CD4-positive, alpha-beta memory T cell (primary cell): ENCODE results near the gene NSD1. TPM values are rescaled to one million over a fixed set of nuclear protein-coding genes. Genes with fewer than 3 reads are reported as not detected.
A peak's percentile ranks its signal among the peaks of the same experiment; 100 is the strongest.

ENCODE experiments used
- CTCF ChIA-PET: fragments of 350-600 bp; sonication (Branson Sonifier 250); formaldehyde crosslinking; loops from one replicate; lab custom pipeline; 2021; ENCODE audit warnings: inconsistent platforms; ENCODE audit not compliant: partially characterized antibody; lab: Charles Lee
- POLR2A ChIA-PET: fragments of 350-600 bp; sonication (Branson Sonifier 250); formaldehyde crosslinking; loops from one replicate; lab custom pipeline; 2021; ENCODE audit not compliant: partially characterized antibody; lab: Charles Lee
- DNase-seq, 5 donors: peaks; one replicate each; pipeline versions ENCODE4 v3.0.0 to v3.0.0-alpha.2; 2020 to 2022; ENCODE audit warnings: mixed read lengths in 1 of 5
- H3K27ac ChIP-seq: one replicate; pipeline ENCODE4 v1.7.0; 2013; ENCODE audit warnings: low read depth, low read length
- H3K27me3 ChIP-seq: 2 replicates; pipeline ENCODE4 v1.7.0; 2013; ENCODE audit warnings: mild to moderate bottlenecking, low read length, moderate library complexity; ENCODE audit not compliant: insufficient read depth
- H3K36me3 ChIP-seq: 2 replicates; pipeline ENCODE4 v1.7.0; 2013; ENCODE audit warnings: mild to moderate bottlenecking, low read length, moderate library complexity; ENCODE audit not compliant: insufficient read depth
- H3K4me1 ChIP-seq: 2 replicates; pipeline ENCODE4 v1.7.0; 2013; ENCODE audit warnings: mild to moderate bottlenecking, low read length, moderate library complexity; ENCODE audit not compliant: insufficient read depth
- H3K4me3 ChIP-seq, 2 donors: one replicate each; pipeline ENCODE4 v1.7.0; 2013; ENCODE audit warnings: low read length in 2 of 2, mild to moderate bottlenecking in 1 of 2
- H3K9me3 ChIP-seq, 2 donors: one replicate each; pipeline ENCODE4 v1.7.0; 2013; ENCODE audit warnings: low read length in 2 of 2, control low read depth in 1 of 2; ENCODE audit not compliant: control insufficient read depth in 1 of 2
- H3K27ac Mint-ChIP-seq, 7 donors: one replicate each; pipeline ENCODE4 v1.8.0; 2020 to 2021; ENCODE audit warnings: mixed read lengths in 7 of 7, mild to moderate bottlenecking in 6 of 7, inconsistent platforms in 3 of 7, moderate library complexity in 3 of 7
- H3K27me3 Mint-ChIP-seq, 2 donors: one replicate each; pipeline ENCODE4 v1.8.0; 2020 to 2021; ENCODE audit warnings: mixed read lengths in 2 of 2
- H3K36me3 Mint-ChIP-seq, 2 donors: one replicate each; pipeline ENCODE4 v1.8.0; 2020 to 2021; ENCODE audit warnings: mixed read lengths in 2 of 2, inconsistent platforms in 1 of 2, mild to moderate bottlenecking in 1 of 2
- H3K4me1 Mint-ChIP-seq, 4 donors: one replicate each; pipeline ENCODE4 v1.8.0; 2020 to 2021; ENCODE audit warnings: mixed read lengths in 4 of 4, mild to moderate bottlenecking in 1 of 4
- H3K4me3 Mint-ChIP-seq, 8 donors: one replicate each; pipeline ENCODE4 v1.8.0; 2020 to 2021; ENCODE audit warnings: mixed read lengths in 8 of 8, mild to moderate bottlenecking in 7 of 8, moderate library complexity in 6 of 8, inconsistent platforms in 3 of 8
- H3K9me3 Mint-ChIP-seq, 8 donors: one replicate each; pipeline ENCODE4 v1.8.0; 2020 to 2021; ENCODE audit warnings: mixed read lengths in 8 of 8, mild to moderate bottlenecking in 5 of 8, inconsistent platforms in 3 of 8, moderate library complexity in 1 of 8
- intact Hi-C: fragments of 100-400 bp; cut with micrococcal nuclease; formaldehyde crosslinking; loops from one replicate; pipeline ENCODE4 v1.15.1; 2023
- polyA plus RNA-seq, 2 donors: library from polyadenylated mRNA; unstranded; fragments of 300-500 nt; fragmentation: Illumina TruSeq; gene quantifications; one replicate each; pipeline ENCODE4 v1.2.3, GENCODE V29; 2021
- total RNA-seq, 2 experiments: library from RNA; stranded (reverse); gene quantifications; one replicate each; pipeline ENCODE4 v1.2.3, GENCODE V29; 2021

The NSD1 gene
- total and polyA plus RNA-seq, 4 experiments from 2014 or later: 14.3 to 122 (median 90.0) TPM

DNA sequence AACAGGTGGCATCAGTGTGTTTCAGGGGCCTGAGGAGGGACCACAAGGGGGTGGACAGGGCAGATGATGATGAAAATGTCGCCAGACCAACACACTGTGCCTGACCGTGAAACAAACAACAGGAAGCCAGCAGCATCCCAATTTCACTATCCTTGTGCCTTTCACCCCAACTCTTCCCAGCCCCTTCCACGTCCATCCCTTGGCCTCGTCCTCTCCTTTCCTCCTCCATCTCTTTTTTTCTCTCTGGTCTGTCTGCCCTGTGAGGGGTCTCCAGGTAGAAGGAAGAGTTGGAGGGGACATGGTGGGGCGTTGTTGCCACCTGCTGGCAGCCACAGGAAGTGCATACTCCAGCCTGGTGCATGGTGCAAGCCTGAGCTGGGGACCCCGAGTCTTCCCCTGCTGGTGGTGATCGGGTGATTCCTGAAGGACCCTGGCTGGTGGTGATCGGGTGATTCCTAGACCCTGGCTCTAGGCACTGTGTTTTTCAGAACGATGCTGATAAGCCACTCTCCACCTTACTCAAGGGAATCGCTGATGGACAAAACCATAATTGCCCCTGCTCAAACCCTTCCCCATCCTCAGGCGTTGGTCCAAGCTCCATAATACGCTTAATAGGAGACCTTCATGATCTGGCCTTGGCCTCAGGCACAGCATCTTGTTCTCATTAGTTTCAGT is 21.7 kb upstream of the NSD1 start:
- no peaks in the 10 kb centered on the region for H3K9me3 ChIP-seq
- Mint-ChIP-seq H3K9me3 (no peaks in the 10 kb centered on the region), H3K27me3 (peaks cover 0 to 3% of the 10 kb centered on the region in 2 donors), H3K4me1 (peaks cover 8 to 19% (median 15%) of the 10 kb centered on the region in 4 donors), H3K27ac (peak overlapping the region in 3 of 7 donors; percentile 47 to 60 (median 57)), H3K36me3 (no peaks in the 10 kb centered on the region), H3K4me3 (peak overlapping the region in 1 of 8 donors; percentile 55)
- no peak overlapping the region for H3K27ac ChIP-seq
- no peaks in the 10 kb centered on the region for H3K36me3 ChIP-seq
- POLR2A ChIA-PET: interaction anchor here (1.0 to 8.3 kb wide), 2 partner anchors 23 to 191 kb away, joined by 4 to 68 read pairs; partner anchors contain the start of genes NSD1, PRELID1 and RAB24
- peak; percentile 37 to 63 (median 49) for DNase-seq
- H3K4me3 ChIP-seq: no peak overlapping the region
- H3K27me3 ChIP-seq: no peaks in the 10 kb centered on the region
- CTCF ChIA-PET: interaction anchor here (0.7 to 7.4 kb wide), 28 partner anchors 9 to 1382 kb away, joined by 3 to 93 read pairs (median 10); partner anchors contain the start of genes FGFR4 and NSD1
- H3K4me1 ChIP-seq: peaks cover 20% of the 10 kb centered on the region
- intact Hi-C loops: loop anchor here (1.0 to 5.0 kb wide), 4 partner anchors 40 to 451 kb away; no protein-coding TSS in a partner anchor

DNA sequence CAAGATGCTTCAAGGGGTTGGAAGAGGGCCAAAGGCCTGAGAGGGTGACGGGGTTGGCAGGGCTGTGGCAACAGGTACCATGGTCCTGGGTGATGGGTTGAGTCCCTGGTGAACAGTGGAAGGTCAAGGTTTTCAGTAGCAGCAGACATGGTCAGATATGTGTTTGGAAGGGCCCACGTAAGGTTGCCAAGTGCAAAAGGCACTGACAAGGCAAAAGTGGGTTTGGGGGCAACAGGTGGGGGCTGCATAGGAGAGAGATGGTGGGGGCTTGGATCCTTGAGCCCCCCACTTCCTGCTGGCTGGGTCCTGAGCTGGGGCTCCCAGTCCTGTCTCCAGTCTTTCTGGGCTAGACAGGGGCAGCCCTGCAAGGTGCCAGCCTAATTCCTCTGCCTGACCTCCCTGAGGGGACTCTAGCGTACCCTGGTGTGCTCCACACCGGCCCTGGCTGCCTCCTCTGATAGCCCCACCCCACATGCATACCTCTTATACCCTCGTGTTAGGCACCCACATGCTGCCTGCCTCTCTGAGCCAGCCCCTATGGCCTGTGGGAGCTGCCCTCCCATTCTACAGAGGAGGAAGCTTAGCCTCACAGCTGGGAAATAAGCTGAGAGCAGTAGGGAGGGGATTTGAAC is 20.9 kb upstream of the NSD1 start:
- Mint-ChIP-seq H3K4me3 (no peak overlapping the region), H3K36me3 (no peaks in the 10 kb centered on the region), H3K27ac (peak overlapping the region in 1 of 7 donors; percentile 30), H3K27me3 (no peaks in the 10 kb centered on the region), H3K4me1 (peaks cover 11 to 25% (median 17%) of the 10 kb centered on the region in 4 donors), H3K9me3 (no peaks in the 10 kb centered on the region)
- Histone ChIP-seq H3K4me1 (peaks cover 26% of the 10 kb centered on the region), H3K36me3 (no peaks in the 10 kb centered on the region), H3K27ac (no peak overlapping the region), H3K9me3 (no peaks in the 10 kb centered on the region), H3K27me3 (no peaks in the 10 kb centered on the region), H3K4me3 (no peak overlapping the region)
- ChIA-PET POLR2A (interaction anchor here (1.0 to 8.3 kb wide), 2 partner anchors 22 to 191 kb away, joined by 4 to 68 read pairs; partner anchors contain the start of genes NSD1, PRELID1 and RAB24), CTCF (interaction anchor here (0.7 to 7.4 kb wide), 48 partner anchors 9 to 1383 kb away, joined by 3 to 93 read pairs (median 6); partner anchors contain the start of genes FGFR4, NSD1, PRELID1 and RAB24)
- no peak for DNase-seq
- intact Hi-C loops: loop anchor here (1.0 to 5.0 kb wide), 4 partner anchors 40 to 452 kb away; no protein-coding TSS in a partner anchor

DNA sequence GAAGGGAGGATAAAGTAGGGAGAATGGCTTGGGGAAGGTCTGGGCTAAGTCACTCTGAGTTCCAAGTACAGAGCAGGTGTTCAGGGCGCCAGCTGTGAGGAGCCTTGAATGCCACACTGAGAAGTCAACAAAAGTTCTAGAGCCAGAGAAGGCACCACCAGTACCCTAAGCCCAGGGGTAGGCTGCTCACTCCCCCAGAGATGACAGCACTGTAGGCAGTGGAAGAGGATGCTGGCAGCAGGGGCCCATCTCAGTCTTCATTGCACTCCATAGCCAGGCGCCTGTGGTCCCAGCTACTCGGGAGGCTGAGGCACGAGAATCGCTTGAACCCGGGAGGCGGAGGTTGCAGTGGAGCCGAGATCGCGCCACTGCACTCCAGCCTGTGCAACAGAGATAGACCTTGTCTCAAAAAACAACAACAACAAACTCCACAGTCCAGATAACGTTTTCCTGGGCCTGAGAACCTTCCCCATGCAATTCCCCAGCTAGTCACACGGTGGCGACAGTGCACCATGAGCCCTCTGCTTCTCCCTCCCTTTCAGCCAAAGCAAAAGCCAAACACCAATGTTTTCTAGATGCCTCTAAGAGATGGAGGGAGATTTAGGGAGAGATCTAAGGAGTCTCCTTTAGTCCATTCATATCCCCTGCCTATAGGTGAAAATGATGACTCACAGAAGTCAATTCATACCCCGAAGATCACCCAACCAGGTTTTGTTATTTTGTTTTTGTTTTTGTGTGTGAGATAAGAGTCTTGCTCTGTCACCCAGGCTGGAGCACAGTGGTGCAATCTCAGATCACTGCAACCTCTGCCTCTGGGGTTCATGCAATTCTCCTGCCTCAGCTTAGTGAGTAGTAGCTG is 19.8 kb upstream of the NSD1 start:
- Mint-ChIP-seq H3K4me3 (peak overlapping the region in 1 of 8 donors; percentile 24), H3K27ac (peak overlapping the region in 2 of 7 donors; percentile 31 to 59), H3K36me3 (no peaks in the 10 kb centered on the region), H3K9me3 (no peaks in the 10 kb centered on the region), H3K4me1 (peaks cover 11 to 28% (median 17%) of the 10 kb centered on the region in 4 donors), H3K27me3 (no peaks in the 10 kb centered on the region)
- DNase-seq: peak; percentile 71 to 80 (median 76)
- peaks cover 26% of the 10 kb centered on the region for H3K4me1 ChIP-seq
- no peaks in the 10 kb centered on the region for H3K36me3 ChIP-seq
- H3K27me3 ChIP-seq: no peaks in the 10 kb centered on the region
- intact Hi-C loops: loop anchor here (1.0 to 5.0 kb wide), 6 partner anchors 20 to 453 kb away; partner anchors contain the start of genes NSD1, PRELID1 and RAB24
- ChIA-PET CTCF (interaction anchor here (0.7 to 7.4 kb wide), 59 partner anchors 8 to 1385 kb away, joined by 3 to 93 read pairs (median 5); partner anchors contain the start of genes FGFR4, NSD1, PRELID1 and RAB24), POLR2A (interaction anchor here (0.5 to 8.3 kb wide), 6 partner anchors 16 to 288 kb away, joined by 3 to 68 read pairs (median 3); partner anchors contain the start of gene NSD1)
- H3K27ac ChIP-seq: no peak overlapping the region
- H3K9me3 ChIP-seq: no peaks in the 10 kb centered on the region
- no peak overlapping the region for H3K4me3 ChIP-seq

DNA sequence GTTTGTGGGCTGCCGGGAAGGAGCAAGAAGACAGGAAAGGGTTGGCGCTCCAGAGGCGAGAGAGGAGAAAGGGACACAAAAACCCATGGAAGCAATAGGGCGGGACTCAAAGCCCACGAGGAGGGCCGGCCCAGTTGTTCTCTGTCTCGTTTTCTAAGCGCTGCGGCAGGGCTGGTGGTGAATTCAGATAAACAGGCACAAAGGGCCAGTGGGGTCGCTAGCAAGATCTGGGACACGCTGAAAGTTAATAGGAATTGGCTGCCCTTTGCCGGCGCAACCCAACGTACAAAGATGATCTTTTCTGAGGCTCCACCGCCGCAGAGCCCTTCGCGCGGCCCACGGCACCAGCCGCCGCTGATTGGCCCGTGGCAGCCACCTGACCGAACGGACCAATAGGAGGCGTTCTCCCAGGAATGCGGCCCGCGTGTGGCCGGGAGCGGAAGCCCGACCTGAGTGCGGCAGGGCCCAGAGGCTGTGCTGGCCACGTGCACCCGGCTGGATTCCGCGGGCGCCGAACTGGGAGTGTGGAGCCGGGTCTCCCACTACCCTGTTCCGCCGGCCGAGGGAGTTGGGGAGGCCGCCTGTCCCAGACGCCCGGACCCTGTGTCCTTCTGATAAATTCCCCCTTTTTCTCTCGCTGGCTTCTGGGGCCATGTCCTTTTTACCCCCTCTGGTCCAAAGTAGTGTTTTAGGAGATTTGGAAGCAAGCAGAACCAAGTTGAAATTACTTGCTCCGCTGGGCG is 16.8 kb upstream of the NSD1 start:
- Histone ChIP-seq H3K4me1 (peaks cover 23% of the 10 kb centered on the region), H3K4me3 (peak overlapping the region; percentile 29 to 36), H3K9me3 (no peaks in the 10 kb centered on the region), H3K27ac (peak overlapping the region; percentile 24), H3K27me3 (no peaks in the 10 kb centered on the region), H3K36me3 (no peaks in the 10 kb centered on the region)
- intact Hi-C loops: loop anchor here (2.0 kb wide), 2 partner anchors 338 to 380 kb away; partner anchors contain the start of gene PDLIM7
- H3K27me3 Mint-ChIP-seq: no peaks in the 10 kb centered on the region
- POLR2A ChIA-PET: interaction anchor here (2.2 to 8.3 kb wide), 2 partner anchors 12 to 18 kb away, joined by 9 to 68 read pairs; partner anchors contain the start of gene NSD1
- H3K36me3 Mint-ChIP-seq: no peaks in the 10 kb centered on the region
- H3K9me3 Mint-ChIP-seq: no peaks in the 10 kb centered on the region
- peak overlapping the region; percentile 61 to 92 (median 76) for H3K27ac Mint-ChIP-seq
- H3K4me3 Mint-ChIP-seq: peak overlapping the region; percentile 57 to 83 (median 76)
- peak; percentile 78 to 82 (median 80) for DNase-seq
- H3K4me1 Mint-ChIP-seq: peaks cover 10 to 28% (median 16%) of the 10 kb centered on the region in 4 donors
- CTCF ChIA-PET: no interaction called here

DNA sequence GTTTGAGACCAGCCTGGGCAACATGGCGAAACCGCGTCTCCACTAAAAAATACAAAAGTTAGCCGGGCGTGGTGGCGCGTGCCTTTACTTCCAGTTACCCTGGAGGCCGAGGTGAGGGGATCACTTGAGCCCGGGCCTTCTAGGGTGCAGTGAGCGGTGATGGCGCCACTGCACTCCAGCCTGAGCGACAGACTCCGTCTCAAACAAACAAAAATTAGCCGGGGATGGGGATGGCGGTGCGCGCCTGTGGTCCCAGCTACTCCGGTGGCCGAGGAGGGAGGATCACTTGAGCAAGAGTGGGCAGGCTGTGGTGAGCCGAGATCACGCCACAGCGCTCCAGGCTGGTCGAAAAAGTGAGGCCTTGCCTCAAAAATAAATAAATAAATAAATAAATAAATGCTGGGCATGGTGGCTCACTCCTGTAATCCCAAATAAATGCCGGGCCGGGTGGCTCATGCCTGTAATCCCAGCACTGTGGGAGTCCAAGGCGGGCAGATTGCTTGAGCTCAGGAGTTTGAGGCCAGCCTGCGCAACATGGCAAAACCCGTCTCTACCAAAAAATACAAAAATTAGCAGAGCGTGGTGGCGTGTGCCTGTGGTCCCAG is 16.0 kb upstream of the NSD1 start:
- H3K9me3 Mint-ChIP-seq: no peaks in the 10 kb centered on the region
- Histone ChIP-seq H3K36me3 (no peaks in the 10 kb centered on the region), H3K4me1 (peaks cover 20% of the 10 kb centered on the region), H3K4me3 (no peak overlapping the region), H3K9me3 (no peaks in the 10 kb centered on the region), H3K27ac (no peak overlapping the region), H3K27me3 (no peaks in the 10 kb centered on the region)
- intact Hi-C loops: loop anchor here (2.0 kb wide), 2 partner anchors 337 to 379 kb away; partner anchors contain the start of gene PDLIM7
- no peaks in the 10 kb centered on the region for H3K27me3 Mint-ChIP-seq
- H3K4me1 Mint-ChIP-seq: peaks cover 10 to 28% (median 16%) of the 10 kb centered on the region in 4 donors
- no peak for DNase-seq
- no peaks in the 10 kb centered on the region for H3K36me3 Mint-ChIP-seq
- H3K4me3 Mint-ChIP-seq: peak overlapping the region in 1 of 8 donors; percentile 75
- ChIA-PET CTCF (no interaction called here), POLR2A (interaction anchor here (2.2 to 8.3 kb wide), 2 partner anchors 11 to 17 kb away, joined by 9 to 68 read pairs; partner anchors contain the start of gene NSD1)
- H3K27ac Mint-ChIP-seq: peak overlapping the region in 3 of 7 donors; percentile 43 to 91 (median 73)
